GM18867 (cell line): ENCODE data around the gene MYZAP.

Experiments
- ATAC-seq: cut with Tn5 transposase; IDR thresholded peaks from one replicate; pipeline ENCODE4 v1.9.1; 2021; ENCODE audit warnings: mild to moderate bottlenecking, moderate library complexity; ENCODE audit not compliant: unreplicated experiment

The MYZAP gene

DNA sequence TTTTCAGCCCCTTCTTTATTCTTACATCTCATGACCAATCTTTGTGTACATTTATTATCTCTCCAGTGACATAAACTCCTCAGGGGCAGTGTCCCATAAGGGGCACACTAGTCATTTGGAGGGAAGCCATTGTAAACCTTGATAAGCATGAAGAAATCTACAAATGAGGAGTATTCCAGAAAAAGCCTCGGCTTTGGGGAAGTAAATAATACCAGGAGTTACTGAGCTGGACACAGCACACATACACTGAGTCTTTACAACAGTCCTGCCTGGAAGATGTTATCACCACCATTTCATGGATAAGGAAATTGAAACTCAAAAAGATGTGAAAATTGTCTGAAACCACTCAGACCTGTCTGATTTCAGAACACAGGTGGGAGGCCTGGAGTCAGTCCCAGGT lies 99.4 kb downstream of the MYZAP start:
- ATAC-seq = no peak

DNA sequence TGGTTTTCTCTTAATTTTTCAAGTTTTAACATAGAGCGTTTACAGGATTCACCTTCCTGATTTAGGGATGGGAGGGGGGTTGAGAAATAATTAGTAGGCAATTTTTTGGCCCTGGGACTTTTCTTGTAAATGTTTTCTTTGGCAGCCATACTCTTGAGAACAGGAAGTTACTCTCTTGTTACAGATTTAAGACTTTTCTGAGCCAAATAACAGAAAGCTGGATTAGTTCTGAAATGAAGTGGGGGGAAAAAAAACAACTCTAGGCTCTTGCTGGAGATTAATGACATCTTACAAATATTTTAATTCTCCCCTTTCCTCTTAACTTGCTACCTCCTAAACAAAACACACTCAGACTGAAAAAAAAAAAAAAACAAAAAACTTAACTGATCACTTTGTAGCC lies 101.0 kb downstream of the MYZAP start:
- no peak for ATAC-seq

DNA sequence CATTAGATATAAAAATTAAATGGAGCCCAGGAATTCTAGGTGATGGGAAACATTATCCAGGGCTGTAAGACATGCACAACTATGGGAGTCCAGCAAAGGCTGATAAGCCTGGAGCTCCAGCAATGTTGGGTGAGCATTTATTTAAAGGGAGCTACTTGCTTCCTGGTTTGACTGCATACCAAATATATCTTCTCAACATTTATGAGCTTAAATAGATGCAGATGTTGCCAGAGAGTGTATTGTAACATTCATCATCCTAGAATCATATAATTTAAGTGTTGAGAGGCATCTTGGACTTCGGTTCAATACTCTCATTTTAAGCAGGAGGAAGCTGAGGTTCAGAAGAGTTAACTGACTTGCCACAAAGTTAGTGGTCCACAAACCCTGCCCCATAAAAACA lies 102.6 kb downstream of the MYZAP start:
- no peak for ATAC-seq

DNA sequence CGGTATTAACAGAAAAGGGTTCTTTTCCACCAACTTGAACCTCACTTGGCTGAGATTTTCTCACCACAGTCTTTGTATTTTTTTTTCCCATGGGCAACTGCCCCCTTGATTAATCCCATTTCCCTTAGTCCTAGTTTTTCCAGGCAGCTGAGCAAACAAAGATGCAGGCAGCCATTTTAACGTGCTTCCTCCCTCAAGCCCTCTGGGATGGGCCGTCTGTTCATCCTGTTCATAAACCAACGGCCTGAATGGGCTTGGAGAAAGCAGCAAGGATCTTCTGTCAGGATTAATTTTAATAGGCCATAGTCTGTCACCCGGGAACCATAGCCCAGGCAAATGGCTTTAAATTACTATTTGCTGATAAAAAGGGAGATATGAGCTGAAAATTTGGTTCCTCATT lies 104.4 kb downstream of the MYZAP start:
- no peak for ATAC-seq

DNA sequence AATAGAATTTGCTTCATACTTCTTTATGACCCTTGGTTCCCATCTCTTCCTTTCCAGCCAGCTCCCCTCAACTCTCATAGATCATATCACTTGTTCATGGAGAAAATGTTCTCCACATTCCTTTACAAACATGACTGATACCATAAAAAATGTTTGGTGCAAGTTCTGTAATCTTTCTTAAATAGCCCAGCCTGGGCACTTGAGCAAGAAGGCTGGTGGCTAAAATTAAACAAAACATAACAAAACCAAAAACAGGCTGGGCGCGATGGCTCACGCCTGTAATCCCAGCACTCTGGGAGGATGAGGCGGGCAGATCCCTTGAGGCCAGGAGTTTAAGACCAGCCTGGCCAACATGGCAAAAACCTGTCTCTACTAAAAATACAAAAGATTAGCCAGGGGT lies 105.9 kb downstream of the MYZAP start:
- ATAC-seq = no peak

DNA sequence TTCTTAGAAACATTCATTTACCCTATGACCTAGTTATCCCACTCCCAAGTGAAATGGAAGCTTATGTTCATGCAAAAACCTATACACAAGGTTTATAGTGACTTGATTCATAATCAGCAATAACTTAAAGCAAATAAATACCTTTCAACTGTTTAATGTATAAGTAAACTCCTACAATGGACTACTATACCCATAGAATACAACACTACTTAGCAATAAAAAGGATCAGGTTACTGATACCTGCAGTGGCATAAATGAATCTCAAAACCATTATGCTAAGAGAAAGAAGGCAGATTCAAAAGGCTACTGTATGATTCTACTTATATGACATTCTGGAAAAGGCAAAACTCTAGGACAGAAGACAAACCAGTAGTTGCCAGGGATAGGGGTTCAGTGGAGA lies 106.5 kb downstream of the MYZAP start:
- no peak for ATAC-seq

DNA sequence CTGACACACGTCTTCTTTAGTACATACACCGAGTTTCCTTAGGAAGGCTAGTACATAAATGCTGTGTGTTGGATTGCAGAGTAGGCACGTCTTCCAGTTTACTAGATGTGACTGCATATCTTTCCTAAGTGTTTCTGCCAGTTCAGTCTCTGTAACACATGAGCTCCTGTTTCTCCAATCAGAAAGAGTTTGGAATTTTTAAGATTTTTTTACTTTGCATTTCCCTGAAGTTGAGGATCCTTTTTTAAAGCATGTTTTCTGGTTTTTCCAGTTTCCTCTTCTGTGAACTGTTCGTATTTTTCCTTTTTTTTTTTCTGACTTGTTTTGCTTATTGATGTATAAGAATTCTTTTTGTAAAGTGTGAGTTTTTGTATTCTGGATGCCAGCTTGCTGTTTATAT lies 107.3 kb downstream of the MYZAP start:
- no peak for ATAC-seq

DNA sequence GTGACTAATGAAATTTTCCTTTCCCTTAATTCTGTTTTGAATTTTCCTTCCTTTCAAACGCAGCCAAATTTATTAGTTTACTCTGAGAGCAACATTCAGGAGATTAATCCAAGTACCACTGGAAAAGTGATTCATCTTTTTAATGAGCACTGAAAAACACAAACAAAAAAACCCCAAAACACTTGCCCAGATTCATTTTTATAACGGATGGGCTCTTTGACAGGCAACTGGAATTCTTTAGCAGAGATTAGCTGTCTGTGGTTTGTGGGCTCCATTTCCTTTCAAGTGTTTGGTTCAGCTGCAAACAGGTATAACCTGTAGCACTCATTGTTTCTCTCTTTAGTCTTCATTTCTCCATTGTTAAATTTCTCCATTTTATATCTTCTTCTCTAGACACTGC lies 111.7 kb downstream of the MYZAP start:
- no peak for ATAC-seq

DNA sequence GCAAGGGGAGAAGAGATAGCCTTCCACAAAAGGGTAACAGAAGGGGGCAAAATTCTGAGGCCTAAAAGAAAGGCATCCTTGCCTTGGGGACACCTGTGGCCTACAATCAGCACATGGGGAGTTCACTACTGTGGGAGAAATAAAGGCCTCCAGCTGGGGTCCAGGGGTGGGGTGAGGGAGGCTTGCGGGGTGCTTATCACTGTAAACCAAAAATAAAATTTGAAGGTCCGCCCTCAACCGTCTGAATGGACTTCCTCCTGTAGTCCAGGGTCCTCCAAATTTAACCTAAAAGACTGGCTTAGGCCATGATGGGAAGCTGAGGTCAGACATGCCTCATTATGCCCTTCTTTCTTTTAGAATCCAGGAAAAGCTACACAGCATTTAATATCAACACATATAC lies 112.7 kb downstream of the MYZAP start:
- no peak for ATAC-seq

DNA sequence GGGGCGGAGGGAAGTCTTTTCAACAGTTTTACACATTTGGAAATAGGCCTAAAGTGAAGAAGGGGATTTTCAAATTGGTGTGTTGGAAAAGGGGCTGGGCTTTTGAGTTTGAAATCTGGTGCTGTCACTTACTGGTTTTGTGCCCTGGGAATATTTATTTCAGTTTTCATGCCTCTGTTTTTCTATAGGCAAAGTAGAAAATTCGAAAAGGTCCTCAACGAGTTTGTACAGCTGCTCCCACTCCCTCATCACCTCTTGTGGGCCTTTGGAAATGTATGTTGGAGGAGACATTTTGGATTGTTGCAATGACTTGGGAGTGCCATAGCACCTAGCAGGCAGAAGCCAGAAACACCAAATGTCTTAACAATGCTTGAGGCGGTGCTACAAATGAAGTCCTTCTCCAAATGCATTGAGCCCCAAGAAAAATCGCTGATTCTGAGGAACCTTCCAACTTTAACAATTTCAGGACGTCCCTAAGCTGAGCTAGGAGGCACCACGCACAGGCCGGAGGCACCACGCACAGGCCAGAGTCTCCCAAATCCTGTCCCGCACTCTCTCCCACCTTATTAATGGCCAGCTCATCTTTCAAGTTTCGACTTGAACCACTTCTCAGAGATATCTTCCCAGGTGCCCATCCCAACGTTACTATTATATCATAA lies 114.2 kb downstream of the MYZAP start:
- no peak for ATAC-seq

DNA sequence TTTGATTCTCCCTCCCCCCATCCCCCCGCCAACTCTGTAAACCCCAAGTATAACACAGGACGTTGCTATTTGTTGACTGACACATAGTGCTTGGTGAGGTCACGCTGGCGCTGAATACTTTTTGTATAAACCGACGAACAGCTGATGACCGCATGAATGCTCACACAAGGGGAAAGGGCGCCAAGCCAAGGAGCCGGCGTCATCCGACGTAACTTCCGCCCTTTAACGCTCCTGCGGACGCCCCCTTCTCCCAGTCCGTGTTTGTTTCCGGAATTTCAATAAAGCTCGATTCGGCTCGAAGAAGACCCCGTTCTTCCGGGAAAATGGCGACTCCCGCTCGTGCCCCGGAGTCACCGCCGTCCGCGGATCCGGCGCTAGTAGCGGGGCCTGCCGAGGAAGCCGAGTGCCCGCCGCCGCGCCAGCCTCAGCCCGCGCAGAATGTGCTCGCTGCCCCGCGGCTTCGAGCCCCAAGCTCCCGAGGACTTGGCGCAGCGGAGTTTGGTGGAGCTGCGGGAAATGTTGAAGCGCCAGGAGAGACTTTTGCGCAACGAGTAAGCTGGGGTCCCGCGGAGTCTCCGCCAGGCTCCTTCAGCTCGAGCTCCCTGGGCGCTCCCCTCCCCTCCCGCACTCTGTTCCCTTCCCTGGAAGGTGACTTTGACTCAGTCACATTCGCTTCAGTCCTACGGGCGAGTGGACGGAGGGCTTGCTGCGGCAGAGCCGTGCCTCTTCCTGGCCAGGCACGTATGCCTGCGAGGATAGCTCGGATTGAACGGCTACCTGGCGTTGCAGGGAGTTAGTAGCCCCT lies 114.9 kb downstream of the MYZAP start, which contains the start of gene POLR2M:
Gene POLR2M (plus strand): TSS at position 310 of the 805 bp plus-strand sequence. CDS start 129 bp downstream, at position 439.
- peak; percentile 97 for ATAC-seq

DNA sequence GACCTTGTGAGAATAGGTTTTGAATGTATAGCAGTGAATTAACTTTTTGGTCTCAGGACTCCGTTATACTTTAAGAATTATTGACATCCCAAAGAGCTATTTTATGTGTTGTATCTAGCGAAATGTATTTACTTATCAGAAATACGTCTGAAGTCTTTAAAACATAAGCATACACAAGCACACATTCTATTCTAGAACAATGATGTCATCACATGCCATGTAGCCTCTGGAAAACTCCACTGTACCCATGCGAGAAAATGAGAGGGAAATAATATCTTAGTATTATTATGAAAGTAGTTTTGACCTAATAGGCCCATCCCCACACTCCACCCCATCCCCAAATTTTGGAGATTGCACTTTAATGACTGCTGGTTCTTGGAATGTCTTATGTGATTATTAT lies 116.3 kb downstream of the MYZAP start:
- ATAC-seq = no peak

DNA sequence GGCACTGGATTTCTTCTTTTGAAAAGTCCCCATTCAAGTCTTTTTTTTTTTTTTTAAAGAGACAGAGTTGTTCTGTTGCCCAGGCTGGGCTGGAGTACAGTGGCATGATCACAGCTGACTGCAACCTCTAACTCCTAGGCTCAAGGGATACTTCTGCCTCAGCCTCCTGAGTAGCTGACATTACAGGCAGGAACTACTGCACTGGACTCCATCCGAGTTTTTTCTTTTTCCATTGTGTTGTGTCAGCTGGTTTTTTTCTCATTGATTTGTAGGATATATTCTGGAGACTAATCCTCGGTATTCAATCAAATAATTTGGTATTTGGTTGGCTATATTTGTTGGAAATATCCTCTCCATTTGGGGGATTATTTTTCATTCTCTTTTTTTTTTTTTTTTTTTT lies 126.6 kb downstream of the MYZAP start:
- no peak for ATAC-seq

DNA sequence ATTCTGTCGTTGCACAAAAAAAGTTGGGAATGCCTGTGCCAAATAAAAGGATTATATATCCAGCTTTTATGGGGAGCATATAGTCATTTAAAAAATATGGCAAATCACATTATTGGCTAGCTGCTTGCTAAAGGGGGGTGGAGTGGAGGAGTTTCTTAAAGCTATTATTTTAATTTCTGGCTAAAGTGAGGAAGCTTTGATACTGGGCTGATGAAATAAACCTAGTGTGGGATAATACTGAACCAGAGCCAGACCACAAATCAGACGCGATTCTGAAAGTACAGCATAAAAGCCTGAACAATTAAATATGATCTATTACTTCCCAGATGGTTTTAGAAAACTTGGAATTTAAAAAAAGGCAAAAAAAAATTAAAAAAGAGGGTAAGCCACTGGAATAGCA lies 129.2 kb downstream of the MYZAP start:
- no peak for ATAC-seq

DNA sequence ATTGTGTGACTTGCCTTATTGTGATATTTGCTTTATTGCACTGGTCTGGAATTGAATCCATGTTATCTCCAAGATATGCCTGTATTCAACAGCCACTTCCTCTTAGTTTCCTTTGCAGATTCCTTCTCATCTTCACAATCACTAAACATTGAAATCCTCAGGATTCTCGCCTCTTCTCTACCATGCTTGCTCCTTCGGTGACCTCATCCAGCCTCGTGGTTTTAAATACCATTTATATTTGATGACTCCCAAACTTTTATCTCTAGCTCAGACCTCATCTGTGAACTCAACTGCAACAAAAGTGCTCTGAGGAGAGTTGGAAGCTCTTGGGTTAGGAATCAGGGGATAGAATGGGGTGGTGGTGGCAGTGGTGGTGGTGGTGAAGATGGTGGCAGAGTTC lies 134.7 kb downstream of the MYZAP start:
- ATAC-seq = no peak

DNA sequence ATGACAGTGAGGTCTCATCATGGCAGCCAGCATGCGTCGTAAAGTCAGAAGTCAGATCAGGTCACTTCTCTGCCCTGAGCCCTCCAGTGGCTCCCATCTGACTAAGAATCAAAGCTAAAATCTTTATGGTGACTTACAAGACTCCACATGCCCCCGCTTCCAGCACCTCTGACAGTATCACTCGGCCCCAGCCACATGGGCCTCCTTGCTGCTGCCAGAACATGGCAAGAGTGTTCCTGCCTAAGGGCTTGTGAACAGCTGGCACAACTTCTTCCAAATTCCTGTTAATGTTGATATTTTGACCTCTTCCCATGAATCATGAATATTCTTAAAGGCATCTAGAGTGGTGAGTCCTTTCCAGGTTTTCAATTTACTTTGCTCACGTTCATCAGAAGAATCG lies 135.3 kb downstream of the MYZAP start:
- ATAC-seq = no peak

DNA sequence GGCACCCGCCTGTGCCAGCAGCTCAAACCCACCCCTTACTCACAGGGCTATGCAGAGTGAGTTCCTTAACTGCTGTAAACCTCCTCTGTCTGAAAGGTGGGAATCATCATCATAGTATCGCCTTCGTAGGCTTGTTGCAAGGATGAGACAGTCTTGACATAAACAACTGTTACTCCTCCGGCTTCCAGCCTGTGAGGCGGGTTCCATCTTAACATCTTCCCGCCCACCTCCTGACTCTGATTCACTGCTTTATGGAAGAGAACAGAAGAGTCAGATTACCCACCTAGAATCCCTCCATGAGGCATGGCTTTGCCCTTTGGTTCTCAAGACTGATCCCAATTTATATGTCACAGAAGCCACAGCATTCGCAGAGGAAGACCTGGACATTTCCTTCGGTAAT lies 136.7 kb downstream of the MYZAP start:
- no peak for ATAC-seq

DNA sequence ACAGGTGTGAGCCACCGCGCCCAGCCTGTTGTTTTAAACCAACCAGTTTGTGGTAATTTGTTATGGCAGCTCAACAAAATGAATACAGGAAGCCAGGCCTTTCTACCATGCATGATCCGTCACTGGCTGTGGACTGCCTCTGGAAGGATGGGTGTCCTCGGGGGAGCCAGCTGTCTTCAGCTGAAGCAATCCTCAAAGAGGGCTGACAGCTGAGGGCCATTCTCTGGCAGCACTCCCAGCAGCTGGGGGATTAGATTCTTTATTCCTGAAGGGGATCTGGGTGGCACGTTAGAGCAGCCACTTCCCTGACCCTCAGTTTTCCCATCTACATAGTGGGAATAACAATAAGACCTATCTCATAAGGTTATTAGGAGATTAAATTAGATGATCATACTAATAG lies 139.2 kb downstream of the MYZAP start:
- no peak for ATAC-seq

DNA sequence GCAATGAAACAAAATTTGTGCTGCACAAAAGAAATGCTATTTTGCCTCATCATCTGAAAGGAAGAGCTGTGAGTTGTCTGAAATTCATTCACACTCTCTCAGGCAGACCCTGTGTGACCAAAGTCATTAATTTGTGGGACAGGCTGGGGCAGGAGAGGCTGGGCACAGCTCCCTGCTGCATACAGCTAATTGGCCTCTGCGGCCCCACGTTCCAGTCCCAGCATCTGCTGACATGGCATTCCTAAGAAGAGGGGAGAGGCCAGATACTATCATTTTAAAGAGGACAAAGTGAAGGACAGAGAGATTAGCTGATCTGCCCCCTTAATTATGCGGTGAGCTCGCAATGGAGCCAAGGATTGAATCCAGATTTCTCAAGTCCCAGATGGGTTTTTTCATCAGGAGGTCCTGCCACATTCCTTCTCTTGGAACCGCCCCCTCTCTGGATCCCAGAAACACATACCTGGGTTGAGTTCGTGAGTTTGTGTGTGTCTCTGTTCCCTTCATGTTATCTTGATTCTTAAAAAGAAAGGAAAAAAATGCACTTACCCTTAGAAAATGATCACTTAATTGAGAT lies 139.9 kb downstream of the MYZAP start:
- ATAC-seq = no peak

DNA sequence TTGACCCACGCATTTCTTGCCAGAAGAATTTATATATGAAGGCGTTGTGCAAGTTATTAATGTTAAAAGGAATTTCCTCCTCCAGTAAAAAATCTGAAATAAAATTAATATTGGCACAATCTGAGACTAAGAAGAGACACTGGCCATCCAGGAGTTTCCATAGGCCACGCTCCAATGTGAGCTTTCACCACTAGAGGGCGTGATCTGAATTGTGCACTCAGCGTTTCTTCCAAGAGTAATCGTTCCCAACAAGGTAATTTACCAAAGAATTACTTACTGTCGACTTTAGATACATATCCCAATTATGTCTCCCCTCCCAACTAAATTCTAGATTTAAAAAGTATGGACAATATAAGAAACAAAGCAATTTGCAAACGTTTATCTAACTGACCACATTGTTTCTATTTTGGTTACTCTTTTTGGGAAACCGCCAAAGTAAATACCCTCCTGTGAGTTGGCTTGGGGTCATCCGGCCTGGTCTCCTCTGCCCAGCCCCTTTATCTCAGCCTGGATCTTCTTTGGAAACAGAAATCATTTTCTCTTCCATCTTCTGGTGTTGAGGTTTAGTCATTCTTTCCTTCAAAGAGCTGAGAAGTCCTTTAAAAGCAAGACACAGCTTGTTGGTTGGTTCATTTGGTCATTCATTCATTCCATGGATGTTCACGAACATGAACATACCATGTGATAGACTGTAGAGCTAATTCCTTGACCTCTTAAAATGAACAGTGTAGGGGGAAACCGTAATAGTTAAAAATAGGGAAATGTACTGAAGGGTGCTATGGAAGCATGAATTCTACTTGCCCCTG lies 141.0 kb downstream of the MYZAP start:
- ATAC-seq = no peak

DNA sequence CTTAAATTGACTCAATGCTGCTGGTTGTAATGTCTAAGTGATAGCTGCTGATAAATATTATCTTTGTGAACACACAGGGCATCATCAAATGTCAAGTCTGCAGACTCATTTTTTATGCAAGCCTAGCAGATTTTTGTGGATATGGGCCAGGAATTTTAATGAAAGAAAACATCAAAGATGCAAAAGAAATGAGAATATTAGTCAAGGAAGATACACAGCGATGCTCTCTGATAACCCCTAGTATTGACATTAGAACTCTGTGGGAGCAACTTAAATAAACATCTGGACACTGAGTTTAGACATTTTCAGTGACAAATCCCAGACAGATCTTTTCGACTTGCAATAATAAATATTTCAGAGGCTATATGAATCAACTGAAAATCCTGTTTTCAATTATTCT lies 143.2 kb downstream of the MYZAP start:
- no peak for ATAC-seq
